BLaER1 treated with 17β-estradiol and CSF1 and Interleukin-3, amounts not matched to agents 10 nM and 100 nM (cell line): ENCODE results near the gene UFD1.

Source experiments
- H3K27ac ChIP-seq, 11 experiments: shearing (Covaris generic); formaldehyde crosslinking; 2 replicates each; pipeline ENCODE4 v1.8.1; 2022
- H3K27me3 ChIP-seq, 11 experiments: shearing (Covaris generic); formaldehyde crosslinking; 2 replicates each; pipeline ENCODE4 v1.8.1; 2022
- H3K36me3 ChIP-seq, 11 experiments: shearing (Covaris generic); formaldehyde crosslinking; 2 replicates each; pipeline ENCODE4 v1.8.1; 2022
- H3K4me1 ChIP-seq, 10 experiments: shearing (Covaris generic); formaldehyde crosslinking; 2 replicates each; pipeline ENCODE4 v1.8.1; 2022
- H3K4me2 ChIP-seq, 11 experiments: shearing (Covaris generic); formaldehyde crosslinking; 2 replicates each; pipeline ENCODE4 v1.8.1; 2022
- H3K4me3 ChIP-seq, 10 experiments: shearing (Covaris generic); formaldehyde crosslinking; 2 replicates each; pipeline ENCODE4 v1.8.1; 2022
- H3K9ac ChIP-seq, 11 experiments: shearing (Covaris generic); formaldehyde crosslinking; 2 replicates each; pipeline ENCODE4 v1.8.1; 2022
- H3K9me3 ChIP-seq, 11 experiments: shearing (Covaris generic); formaldehyde crosslinking; replicated peaks in 1 of 11; 2 replicates each; pipeline ENCODE4 v1.8.1; 2022
- H4K20me1 ChIP-seq, 11 experiments: shearing (Covaris generic); formaldehyde crosslinking; 2 replicates each; pipeline ENCODE4 v1.8.1; 2022
- Cebpa-rat ChIP-seq, 11 experiments: shearing (Covaris generic); IDR thresholded peaks; 2 replicates each; pipeline ENCODE4 v1.8.1; 2022

UFD1 gene

GRCh38 chr22:19434829-19435580 lies 44.0 kb downstream of the UFD1 start:
- H3K27me3 ChIP-seq: no peaks in the 10 kb centered on the region
- peak overlapping the region in 4 of 11 experiments; percentile 4 to 38 (median 23); a peak in 4 of 22 replicates for H3K9ac ChIP-seq
- peak overlapping the region in 4 of 11 experiments; percentile 7 to 21 (median 18); a peak in 4 of 22 replicates for H3K27ac ChIP-seq
- H3K36me3 ChIP-seq: peaks cover 25 to 60% (median 36%) of the 10 kb centered on the region in 11 experiments; a peak in 21 of 22 replicates
- H3K4me1 ChIP-seq: peaks cover 49 to 63% (median 55%) of the 10 kb centered on the region in 10 experiments
- no peaks in the 10 kb centered on the region for H3K9me3 ChIP-seq
- H4K20me1 ChIP-seq: peaks cover 0 to 66% (median 26%) of the 10 kb centered on the region in 11 experiments; a peak in 17 of 22 replicates
- no peak for TF ChIP-seq Cebpa-rat (IDR thresholded peaks at IDR 0.05)
- no peak overlapping the region for H3K4me3 ChIP-seq
- H3K4me2 ChIP-seq: peak overlapping the region; percentile 11 to 98 (median 94); a peak in 17 of 22 replicates

DNA sequence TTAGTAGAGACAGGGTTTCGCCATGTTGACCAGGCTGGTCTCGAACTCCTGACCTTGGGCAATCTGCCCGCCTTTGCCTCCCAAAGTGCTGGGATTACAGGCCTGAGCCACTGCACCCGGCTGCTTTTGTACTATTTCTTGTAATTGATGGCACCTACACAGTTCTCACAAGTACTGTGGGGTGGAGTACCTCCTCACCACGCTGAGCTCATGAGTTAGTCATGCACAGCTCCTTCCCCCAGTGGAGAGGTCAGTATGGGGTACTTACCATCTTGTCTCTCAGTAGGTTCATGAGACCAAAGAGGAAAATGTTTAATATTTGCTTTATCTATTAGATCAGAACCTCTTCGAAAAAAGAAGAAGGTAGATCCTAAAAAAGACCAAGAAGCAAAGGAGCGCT lies 44.6 kb downstream of the UFD1 start:
- Histone ChIP-seq H3K27ac (peak overlapping the region in 1 of 11 experiments; percentile 21; a peak in 3 of 22 replicates), H3K4me2 (peak overlapping the region in 10 of 11 experiments; percentile 11 to 98 (median 95); a peak in 17 of 22 replicates), H3K9ac (no peak overlapping the region), H3K4me3 (no peak overlapping the region), H3K4me1 (peaks cover 55 to 69% (median 61%) of the 10 kb centered on the region in 10 experiments), H4K20me1 (peaks cover 1 to 66% (median 32%) of the 10 kb centered on the region in 11 experiments; a peak in 19 of 22 replicates), H3K27me3 (no peaks in the 10 kb centered on the region), H3K36me3 (peaks cover 19 to 54% (median 30%) of the 10 kb centered on the region in 11 experiments; a peak in 20 of 22 replicates), H3K9me3 (no peaks in the 10 kb centered on the region)
- TF ChIP-seq Cebpa-rat (IDR thresholded peaks at IDR 0.05): no peak

GRCh38 chr22:19432133-19432851 lies 46.7 kb downstream of the UFD1 start, which contains the start of gene MRPL40:
MRPL40 (plus strand) TSS chr22:19432545; CDS start chr22:19432555, 10 bp downstream.
- H3K4me3 ChIP-seq: peak within 1 kb of the TSS; percentile 83 to 99 (median 98)
- H4K20me1 ChIP-seq: peaks cover 19 to 67% (median 51%) of the 10 kb centered on the region in 11 experiments; a peak in 19 of 22 replicates
- H3K27ac ChIP-seq: peak within 1 kb of the TSS; percentile 88 to 99 (median 96)
- no peak for TF ChIP-seq Cebpa-rat (IDR thresholded peaks at IDR 0.05)
- H3K9me3 ChIP-seq: no peaks in the 10 kb centered on the region
- peak within 1 kb of the TSS; percentile 87 to 99 (median 97) for H3K9ac ChIP-seq
- H3K4me1 ChIP-seq: peaks cover 56 to 69% (median 60%) of the 10 kb centered on the region in 10 experiments
- peak within 1 kb of the TSS; percentile 87 to 99 (median 96) for H3K4me2 ChIP-seq
- H3K27me3 ChIP-seq: no peaks in the 10 kb centered on the region
- peaks cover 20 to 54% (median 30%) of the 10 kb centered on the region in 11 experiments; a peak in 20 of 22 replicates for H3K36me3 ChIP-seq

- H3K9me3 ChIP-seq: no peaks in the 10 kb centered on the region
- peaks cover 25 to 68% (median 55%) of the 10 kb centered on the region in 11 experiments; a peak in 20 of 22 replicates for H4K20me1 ChIP-seq
- H3K9ac ChIP-seq: peak within 1 kb of the TSS; percentile 87 to 99 (median 97)
- no peak for TF ChIP-seq Cebpa-rat (IDR thresholded peaks at IDR 0.05)
- peaks cover 21 to 54% (median 29%) of the 10 kb centered on the region in 11 experiments; a peak in 20 of 22 replicates for H3K36me3 ChIP-seq
- H3K4me3 ChIP-seq: peak within 1 kb of the TSS; percentile 83 to 99 (median 98)
- no peaks in the 10 kb centered on the region for H3K27me3 ChIP-seq
- H3K4me2 ChIP-seq: peak within 1 kb of the TSS; percentile 87 to 99 (median 96)
- peak within 1 kb of the TSS; percentile 88 to 99 (median 96) for H3K27ac ChIP-seq
- peaks cover 51 to 67% (median 57%) of the 10 kb centered on the region in 10 experiments for H3K4me1 ChIP-seq
These were observed 47.3 kb downstream of the UFD1 start, which contains the start of gene HIRA for GRCh38 chr22:19431649-19432132. HIRA (minus strand) TSS chr22:19431733; CDS start chr22:19431476, 257 bp downstream.

- peak overlapping the region; percentile 83 to 99 (median 98) for H3K4me3 ChIP-seq
- peak overlapping the region; percentile 88 to 99 (median 96) for H3K27ac ChIP-seq
- H4K20me1 ChIP-seq: peaks cover 32 to 68% (median 59%) of the 10 kb centered on the region in 11 experiments; a peak in 21 of 22 replicates
- H3K4me2 ChIP-seq: peak overlapping the region; percentile 87 to 99 (median 96)
- H3K9me3 ChIP-seq: no peaks in the 10 kb centered on the region
- H3K4me1 ChIP-seq: peaks cover 46 to 71% (median 55%) of the 10 kb centered on the region in 10 experiments
- peak overlapping the region; percentile 87 to 99 (median 97) for H3K9ac ChIP-seq
- no peaks in the 10 kb centered on the region for H3K27me3 ChIP-seq
- TF ChIP-seq Cebpa-rat (IDR thresholded peaks at IDR 0.05): no peak
- peaks cover 19 to 54% (median 31%) of the 10 kb centered on the region in 11 experiments; a peak in 20 of 22 replicates for H3K36me3 ChIP-seq
These were observed 48.0 kb downstream of the UFD1 start for GRCh38 chr22:19430890-19431541.

- H3K27ac ChIP-seq: peak overlapping the region; percentile 88 to 99 (median 96)
- H3K36me3 ChIP-seq: peaks cover 14 to 54% (median 30%) of the 10 kb centered on the region in 11 experiments; a peak in 20 of 22 replicates
- H3K9ac ChIP-seq: peak overlapping the region; percentile 87 to 99 (median 97)
- no peaks in the 10 kb centered on the region for H3K27me3 ChIP-seq
- no peak for TF ChIP-seq Cebpa-rat (IDR thresholded peaks at IDR 0.05)
- H3K4me1 ChIP-seq: peaks cover 38 to 71% (median 47%) of the 10 kb centered on the region in 10 experiments
- no peaks in the 10 kb centered on the region for H3K9me3 ChIP-seq
- H3K4me3 ChIP-seq: peak overlapping the region; percentile 83 to 99 (median 98)
- H4K20me1 ChIP-seq: peaks cover 40 to 68% (median 59%) of the 10 kb centered on the region in 11 experiments; a peak in 21 of 22 replicates
- H3K4me2 ChIP-seq: peak overlapping the region; percentile 87 to 99 (median 96)
These were observed 48.8 kb downstream of the UFD1 start for GRCh38 chr22:19429950-19430889.

DNA sequence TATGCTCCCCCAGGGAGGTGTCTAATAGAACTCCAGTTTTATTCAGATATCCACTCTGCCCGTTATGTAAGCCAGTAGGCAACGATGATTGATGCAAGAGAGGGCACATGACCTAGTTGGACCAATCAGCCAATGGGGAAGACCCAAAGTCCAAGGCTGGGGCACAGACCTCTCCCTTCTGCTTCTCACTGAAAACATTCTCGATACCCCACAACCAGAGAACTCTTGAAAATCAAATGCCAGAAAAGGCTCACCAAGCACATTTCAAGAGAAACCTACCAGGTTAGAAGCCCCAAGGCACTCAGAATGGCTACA lies 54.9 kb downstream of the UFD1 start:
- no peak overlapping the region for H3K9ac ChIP-seq
- H3K4me2 ChIP-seq: no peak overlapping the region; a peak in 2 of 22 replicates
- peaks cover 18 to 53% (median 40%) of the 10 kb centered on the region in 11 experiments; a peak in 19 of 22 replicates for H3K36me3 ChIP-seq
- peak overlapping the region in 1 of 11 experiments; percentile 5; a peak in 1 of 22 replicates for H3K27ac ChIP-seq
- peaks cover 91 to 100% (median 100%) of the 10 kb centered on the region in 11 experiments for H4K20me1 ChIP-seq
- TF ChIP-seq Cebpa-rat (IDR thresholded peaks at IDR 0.05): no peak
- no peak overlapping the region for H3K4me3 ChIP-seq
- H3K4me1 ChIP-seq: peaks cover 15 to 77% (median 26%) of the 10 kb centered on the region in 10 experiments
- no peaks in the 10 kb centered on the region for H3K27me3 ChIP-seq
- no peaks in the 10 kb centered on the region for H3K9me3 ChIP-seq
